Head of caudate nucleus (tissue), 42 donors: ENCODE measurements around the gene RPAIN.
"Not testable (repeated sequence)": the region's sequence is repeated elsewhere in the genome, so short reads cannot be mapped to it uniquely, and the experiment has no call there.

ENCODE experiments used
- DNase-seq, 42 donors: peaks; one replicate each; pipeline versions ENCODE4 v3.0.0 to v3.0.0-alpha.2; 2020 to 2021; ENCODE audit warnings: mixed read lengths in 7 of 42
- intact Hi-C: fragments of 100-400 bp; cut with DNase I; formaldehyde crosslinking; loops from one replicate; pipeline ENCODE4 v1.15.0; 2022

The RPAIN gene

DNA sequence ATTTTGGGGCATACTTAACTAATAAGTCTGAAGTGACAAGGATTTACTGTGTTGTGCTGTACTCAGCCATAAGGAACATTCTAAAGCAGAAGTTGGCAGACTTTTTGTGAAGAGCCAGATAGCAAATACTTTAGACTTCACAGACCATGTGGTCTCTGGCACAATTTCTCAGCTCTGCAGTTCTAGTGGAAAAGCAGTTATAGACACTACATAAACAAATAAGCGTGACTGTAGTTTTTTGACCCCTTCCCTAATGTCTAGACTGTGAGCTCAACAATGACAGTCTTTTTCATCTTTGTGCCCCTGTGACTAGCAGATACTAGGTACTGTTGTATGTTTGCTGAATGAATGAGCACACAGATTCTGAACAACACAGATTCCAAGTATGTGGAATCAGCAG lies 4.9 kb downstream of the RPAIN start:
- intact Hi-C loops: no loop called here
- DNase-seq: no peak

- intact Hi-C loops: no loop called here
- peak in 10 of 42 donors; percentile 18 to 60 (median 44) for DNase-seq
Measured at GRCh38 chr17:5425826-5426225, 5.8 kb downstream of the RPAIN start.

DNA sequence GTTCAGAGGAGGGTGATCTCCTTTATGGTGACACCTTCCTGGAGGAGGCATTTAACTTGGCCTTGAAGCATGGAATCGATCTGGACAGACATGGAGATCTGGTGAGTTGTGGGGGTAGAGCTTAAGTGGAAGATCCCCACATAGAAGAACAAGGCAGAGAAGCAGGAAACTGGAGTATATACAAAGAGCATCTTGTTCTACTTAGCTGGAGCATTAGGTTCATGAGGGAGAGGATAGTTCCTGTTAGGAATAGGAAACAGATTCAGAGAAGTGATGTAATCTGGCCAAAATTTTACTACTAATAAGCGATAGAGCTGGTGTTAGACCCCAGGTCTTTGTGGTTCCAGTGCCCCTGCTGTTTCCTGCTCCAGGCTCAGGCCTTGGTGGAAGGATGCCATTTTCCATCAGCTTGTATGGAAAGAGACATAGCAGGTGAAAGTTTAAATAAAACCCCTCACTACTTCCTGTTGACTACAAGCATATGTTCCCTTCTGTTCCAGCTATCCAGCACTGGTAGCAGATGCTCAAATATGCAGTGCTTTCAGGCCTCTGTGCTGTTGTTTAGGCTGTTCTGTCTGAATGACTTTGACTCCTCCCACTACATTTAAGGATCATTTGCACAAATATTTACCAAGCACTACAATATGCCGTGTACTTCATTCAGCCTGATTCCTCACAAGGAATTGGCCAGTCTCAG lies 9.4 kb downstream of the RPAIN start:
- intact Hi-C loops: no loop called here
- DNase-seq: no peak

- no peak for DNase-seq
- intact Hi-C loops: no loop called here
Measured at GRCh38 chr17:5430413-5430999, 10.5 kb downstream of the RPAIN start.

- DNase-seq, intact Hi-C loops: not testable (repeated sequence)
Measured at GRCh38 chr17:5431234-5431633, 11.3 kb downstream of the RPAIN start.

- intact Hi-C loops: no loop called here
- DNase-seq: no peak
Measured at GRCh38 chr17:5431949-5432556, 12.1 kb downstream of the RPAIN start.

DNA sequence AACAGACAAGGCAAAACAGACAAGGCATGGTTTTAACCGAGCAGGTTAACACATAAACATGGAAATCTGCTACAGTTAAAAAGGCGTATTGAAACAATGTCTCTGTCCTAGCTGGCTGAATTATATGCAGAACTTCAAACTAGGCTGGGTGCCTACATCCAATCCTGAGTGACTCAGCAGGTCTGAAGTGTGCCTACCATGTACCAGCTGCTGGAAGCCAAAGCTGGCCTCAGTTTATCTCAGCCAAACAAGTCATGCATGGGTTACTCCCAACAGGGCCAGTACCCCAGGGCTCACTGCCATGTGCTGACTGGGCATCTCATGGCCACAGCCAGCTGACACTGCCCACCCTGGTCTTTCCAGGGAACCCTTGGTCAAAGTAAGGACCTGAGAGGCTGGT lies 15.0 kb downstream of the RPAIN start:
- DNase-seq: no peak
- intact Hi-C loops: no loop called here

DNA sequence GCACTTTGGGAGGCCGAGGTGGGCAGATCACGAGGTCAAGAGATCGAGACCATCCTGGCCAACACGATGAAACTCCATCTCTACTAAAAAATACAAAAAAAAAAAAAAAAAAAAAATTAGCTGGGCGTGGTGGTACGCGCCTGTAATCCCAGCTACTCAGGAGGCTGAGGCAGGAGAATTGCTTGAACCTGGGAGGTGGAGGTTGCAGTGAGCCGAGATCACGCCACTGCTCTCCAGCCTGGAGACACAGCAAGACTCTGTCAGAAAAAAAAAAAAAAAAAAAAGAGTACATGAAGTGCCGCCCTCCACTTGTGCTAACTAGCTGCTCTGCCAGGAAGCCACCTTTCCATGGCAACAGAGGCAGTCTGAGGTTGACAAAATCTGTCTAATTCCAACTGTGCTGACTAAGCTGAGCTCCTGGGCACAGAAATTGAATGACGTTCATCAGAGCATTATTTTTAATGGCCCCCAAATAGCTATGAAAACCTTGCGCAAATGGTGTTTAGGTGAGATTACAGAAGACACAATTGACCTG lies 15.9 kb downstream of the RPAIN start:
- intact Hi-C loops: not testable (repeated sequence)
- peak in 35 of 42 donors; percentile 11 to 88 (median 55) for DNase-seq

- intact Hi-C loops: loop anchor here (2.0 kb wide), 1 partner anchor 31 kb away; the partner anchor contains the start of gene DHX33
- DNase-seq: no peak
Measured at GRCh38 chr17:5437721-5438317, 17.8 kb downstream of the RPAIN start.

GRCh38 chr17:5438716-5439445 lies 18.9 kb downstream of the RPAIN start, which contains the start of gene C1QBP:
C1QBP (minus strand) TSS chr17:5439155; CDS start chr17:5439073, 82 bp downstream.
- intact Hi-C loops: loop anchor here (2.0 kb wide), 1 partner anchor 30 kb away; the partner anchor contains the start of gene DHX33
- peak; percentile 74 to 97 (median 91) for DNase-seq

DNA sequence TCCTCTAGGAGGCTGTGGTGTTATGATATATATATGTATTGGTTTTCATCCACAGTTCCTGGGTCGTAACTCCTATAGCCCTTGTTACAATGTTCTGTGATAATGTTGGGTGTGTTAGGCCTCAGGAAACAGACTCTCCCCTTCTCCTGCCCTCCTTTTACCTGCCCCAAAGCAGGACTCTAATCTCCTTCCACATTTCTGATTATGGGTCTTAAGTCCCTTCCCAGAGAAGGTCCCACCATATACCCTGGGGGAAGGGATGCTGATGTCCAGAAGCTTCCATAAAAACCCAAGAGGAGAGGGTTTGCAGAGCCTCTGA lies 19.4 kb downstream of the RPAIN start:
- no peak for DNase-seq
- intact Hi-C loops: loop anchor here (2.0 kb wide), 1 partner anchor 29 kb away; the partner anchor contains the start of gene DHX33

- no peak for DNase-seq
- intact Hi-C loops: no loop called here
Measured at GRCh38 chr17:5443728-5444127, 23.7 kb downstream of the RPAIN start.

GRCh38 chr17:5444209-5444608 lies 24.2 kb downstream of the RPAIN start:
- intact Hi-C loops: no loop called here
- DNase-seq: no peak

GRCh38 chr17:5446786-5447185 lies 26.8 kb downstream of the RPAIN start:
- DNase-seq: peak; percentile 64 to 94 (median 85)
- intact Hi-C loops: no loop called here

- intact Hi-C loops: no loop called here
- no peak for DNase-seq
Measured at GRCh38 chr17:5464717-5465507, 44.9 kb downstream of the RPAIN start.

GRCh38 chr17:5466295-5466694 lies 46.3 kb downstream of the RPAIN start:
- intact Hi-C loops: no loop called here
- DNase-seq: no peak

GRCh38 chr17:5467416-5467815 lies 47.4 kb downstream of the RPAIN start:
- intact Hi-C loops: no loop called here

DNA sequence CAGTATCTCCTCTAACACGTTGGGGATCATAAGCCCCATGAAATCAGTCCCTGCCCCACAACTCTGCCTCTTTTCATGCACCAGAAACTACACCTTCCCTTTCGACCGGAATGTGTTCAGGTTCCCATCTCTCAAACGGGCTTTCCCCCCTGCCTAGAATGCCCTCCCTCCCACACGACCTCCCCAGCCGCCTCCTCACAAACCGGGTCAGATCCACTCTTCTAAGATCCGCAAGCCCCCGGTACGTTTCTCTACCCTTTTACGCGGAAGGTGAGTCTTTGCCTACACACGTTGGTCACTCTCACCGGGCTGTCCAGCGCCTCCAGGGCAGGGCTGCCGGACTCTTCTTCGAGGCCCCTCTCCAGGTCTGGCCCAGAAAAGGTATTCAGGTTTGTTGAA lies 48.1 kb downstream of the RPAIN start:
- peak in 4 of 42 donors; percentile 1 to 46 (median 21) for DNase-seq
- intact Hi-C loops: loop anchor here (2.0 kb wide), 2 partner anchors 19 to 29 kb away; partner anchors contain the start of genes C1QBP, DERL2 and MIS12

More at GRCh38 chr17:5467416-5467815, 47.4 kb downstream of the RPAIN start:
- no peak for DNase-seq
